ENCODE measurements around the gene YJEFN3.

YJEFN3 gene

GRCh38 chr19:19551853-19552192 is 23.1 kb downstream of the YJEFN3 start:
- no peak for DNase-seq (ENCODE audit: low read depth in 2 of 2)

DNA sequence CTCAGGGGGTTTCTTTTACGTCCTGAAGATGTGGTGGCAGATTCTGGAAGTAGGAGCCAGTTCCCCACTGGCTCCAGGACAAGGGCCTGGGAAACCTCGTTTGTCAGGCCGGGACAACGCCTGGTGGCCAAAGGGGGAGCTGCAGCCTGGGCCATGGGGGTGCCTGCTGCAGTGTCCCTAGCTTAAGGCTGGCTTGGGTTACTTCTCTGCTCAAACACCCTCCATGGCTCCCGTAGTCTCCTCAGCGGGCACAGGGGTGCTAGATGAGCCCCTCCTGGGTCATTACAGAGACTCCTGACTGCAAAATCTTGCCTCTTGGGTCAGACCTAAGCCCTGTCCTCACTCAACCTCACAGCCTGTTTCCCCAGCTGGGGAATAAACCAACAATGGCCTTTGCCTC is 24.1 kb downstream of the YJEFN3 start:
- no peak for DNase-seq (ENCODE audit: low read depth in 2 of 2)

DNA sequence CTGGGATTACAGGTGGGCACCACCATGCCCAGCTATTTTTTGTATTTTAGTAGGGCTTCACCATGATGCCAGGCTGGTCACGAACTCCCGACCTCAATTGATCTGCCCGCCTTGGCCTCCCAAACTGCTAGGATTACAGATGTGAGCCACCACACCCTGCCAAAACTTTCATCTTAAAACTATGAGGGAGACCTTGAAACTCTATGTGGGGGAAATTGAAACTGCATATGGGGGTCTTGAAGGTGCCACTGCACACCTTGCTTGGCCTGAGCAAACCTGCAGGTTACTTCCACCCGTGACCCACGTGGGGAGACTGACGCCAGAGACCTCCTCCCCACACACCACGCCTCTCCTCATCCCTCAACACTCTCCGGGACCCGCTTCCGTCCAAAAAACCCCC is 25.0 kb downstream of the YJEFN3 start:
- DNase-seq (ENCODE audit: low read depth in 2 of 2): no peak

DNA sequence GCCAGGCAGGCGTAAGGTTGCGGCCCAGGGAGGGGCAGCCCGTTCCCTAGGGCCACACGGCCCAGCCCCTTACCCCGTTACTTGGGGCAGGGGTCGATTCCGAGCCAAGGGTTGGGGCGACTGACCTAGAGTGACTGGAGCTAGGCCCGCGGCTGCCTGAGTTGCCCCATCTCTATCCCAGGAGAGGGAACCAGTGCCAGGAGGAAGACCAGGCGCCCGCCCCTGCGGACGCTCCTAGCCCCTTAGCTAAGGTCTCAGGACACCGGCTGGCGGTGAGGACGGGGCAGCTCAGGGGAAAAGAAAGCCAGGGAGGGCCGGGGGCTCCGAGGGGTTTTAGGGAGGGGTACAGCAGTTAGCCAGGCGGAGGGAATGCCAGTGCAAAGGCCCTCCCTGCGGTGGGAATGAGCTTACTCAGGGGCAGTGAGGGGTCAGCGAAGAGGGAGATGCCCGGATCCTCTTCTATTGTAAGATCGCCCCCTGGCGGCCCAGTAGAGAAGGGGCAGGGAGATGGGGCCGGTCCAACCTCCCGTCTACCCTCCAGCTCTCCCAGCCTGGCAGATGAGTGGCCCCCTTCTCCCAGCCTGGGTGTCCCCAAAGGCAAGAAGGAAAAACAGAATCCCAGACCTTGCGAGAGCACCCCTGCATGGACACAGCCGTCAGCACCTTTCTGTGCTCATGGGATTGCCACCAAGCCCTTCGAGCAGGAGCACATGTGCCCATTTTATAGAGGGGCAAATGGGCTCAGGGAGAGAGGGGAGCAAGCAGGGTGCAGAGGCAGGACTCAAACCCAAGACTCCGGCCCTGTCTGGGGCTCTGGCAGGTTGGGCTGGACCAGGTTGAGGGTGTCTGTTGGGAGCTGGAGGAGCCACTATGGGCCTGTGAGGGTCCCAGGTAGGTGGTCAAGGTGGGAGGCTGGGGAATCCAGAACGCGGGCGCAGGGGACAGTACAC is 25.6 kb downstream of the YJEFN3 start:
- peak; percentile 56 to 71 for DNase-seq (ENCODE audit: low read depth in 2 of 2)

DNA sequence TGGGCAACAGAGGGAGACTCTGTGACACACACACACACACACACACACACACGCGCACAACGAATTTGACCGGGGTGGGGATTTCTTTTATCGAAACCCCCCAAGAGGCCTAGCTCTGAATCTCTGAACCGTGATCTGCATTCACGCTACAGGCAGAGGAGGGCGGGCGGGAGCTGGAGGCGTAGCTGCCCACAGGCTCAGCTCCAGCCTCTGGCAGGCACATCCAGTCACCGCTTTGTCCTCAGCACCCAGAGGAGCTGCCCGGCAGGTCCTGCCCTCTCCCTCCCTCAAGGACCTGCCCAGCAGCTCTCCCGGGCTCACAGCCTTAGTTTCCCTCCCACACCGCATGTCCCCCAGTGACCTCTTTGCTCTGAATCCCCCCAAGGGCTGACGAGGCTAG is 29.3 kb downstream of the YJEFN3 start:
- no peak for DNase-seq (ENCODE audit: low read depth in 2 of 2)

DNA sequence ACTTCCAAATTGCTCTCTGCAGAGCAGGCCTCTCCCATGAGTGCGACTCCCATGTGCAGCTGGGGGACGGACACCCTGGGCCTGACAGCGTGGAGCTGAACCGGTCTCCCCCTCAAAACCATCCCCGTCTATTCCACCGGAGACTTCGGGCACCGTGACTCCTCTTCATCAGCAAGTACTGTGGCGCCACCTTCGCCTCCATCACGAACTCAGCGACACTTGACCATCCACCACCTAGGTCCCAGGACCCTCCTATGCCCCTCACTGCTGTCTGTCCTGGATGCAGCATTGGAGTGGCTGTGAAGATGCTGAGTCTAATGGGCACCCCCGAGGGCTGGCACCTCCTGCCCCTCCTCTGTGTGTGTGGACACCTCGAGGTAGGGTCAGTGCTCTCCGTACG is 29.9 kb downstream of the YJEFN3 start:
- no peak for DNase-seq (ENCODE audit: low read depth in 2 of 2)

DNA sequence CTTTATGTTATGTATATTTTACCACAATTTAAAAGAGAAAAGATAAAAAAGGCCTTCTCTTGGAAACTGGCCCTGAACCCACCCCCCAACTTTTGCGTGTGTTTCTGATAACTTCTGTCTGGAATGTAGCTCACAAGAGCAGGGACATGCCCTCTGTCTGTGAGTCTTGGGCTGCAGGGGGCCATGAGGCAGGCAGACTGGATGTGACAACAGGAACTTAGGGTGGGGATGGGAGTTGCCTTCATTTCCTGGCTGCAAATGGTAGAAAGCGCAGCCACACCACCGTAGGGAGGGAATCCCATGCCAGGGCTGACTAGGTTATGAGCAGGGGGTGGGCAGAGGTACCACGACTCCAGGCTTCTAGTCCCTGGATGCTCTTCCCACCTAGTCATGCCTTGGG is 31.2 kb downstream of the YJEFN3 start:
- DNase-seq (ENCODE audit: low read depth in 2 of 2): no peak

- DNase-seq (ENCODE audit: low read depth in 2 of 2): no peak
These were observed 33.4 kb downstream of the YJEFN3 start for GRCh38 chr19:19561946-19562664.

- no peak for DNase-seq (ENCODE audit: low read depth in 2 of 2)
These were observed 34.1 kb downstream of the YJEFN3 start for GRCh38 chr19:19562665-19563347.

- no peak for DNase-seq (ENCODE audit: low read depth in 2 of 2)
These were observed 34.7 kb downstream of the YJEFN3 start for GRCh38 chr19:19563348-19563848.

- DNase-seq (ENCODE audit: low read depth in 2 of 2): no peak
These were observed 37.6 kb downstream of the YJEFN3 start for GRCh38 chr19:19566306-19566705.

GRCh38 chr19:19567391-19567790 is 38.7 kb downstream of the YJEFN3 start:
- no peak for DNase-seq (ENCODE audit: low read depth in 2 of 2)

- DNase-seq (ENCODE audit: low read depth in 2 of 2): no peak
These were observed 40.4 kb downstream of the YJEFN3 start for GRCh38 chr19:19568802-19569756.

DNA sequence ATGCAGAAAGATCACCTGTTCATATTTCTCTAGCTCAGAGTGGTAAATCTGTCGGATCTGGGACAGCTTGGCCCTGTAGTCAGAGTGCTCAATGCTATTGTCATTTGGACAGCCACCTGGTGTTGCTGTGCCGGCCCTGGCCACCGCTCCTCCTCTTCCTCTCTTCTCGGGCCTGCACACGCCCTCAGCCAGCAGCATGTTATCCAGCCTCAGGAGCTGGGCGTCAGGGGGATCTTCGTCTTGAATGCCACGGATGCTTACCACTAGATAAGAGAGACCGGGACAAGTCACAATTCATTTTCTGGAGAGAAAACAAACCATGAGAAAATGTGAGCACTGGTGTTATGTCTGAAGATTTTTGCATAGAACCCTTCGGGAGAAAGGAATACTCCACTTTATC is 41.9 kb downstream of the YJEFN3 start:
- no peak for DNase-seq (ENCODE audit: low read depth in 2 of 2)

GRCh38 chr19:19571071-19571786 is 42.5 kb downstream of the YJEFN3 start:
- no peak for DNase-seq (ENCODE audit: low read depth in 2 of 2)

DNA sequence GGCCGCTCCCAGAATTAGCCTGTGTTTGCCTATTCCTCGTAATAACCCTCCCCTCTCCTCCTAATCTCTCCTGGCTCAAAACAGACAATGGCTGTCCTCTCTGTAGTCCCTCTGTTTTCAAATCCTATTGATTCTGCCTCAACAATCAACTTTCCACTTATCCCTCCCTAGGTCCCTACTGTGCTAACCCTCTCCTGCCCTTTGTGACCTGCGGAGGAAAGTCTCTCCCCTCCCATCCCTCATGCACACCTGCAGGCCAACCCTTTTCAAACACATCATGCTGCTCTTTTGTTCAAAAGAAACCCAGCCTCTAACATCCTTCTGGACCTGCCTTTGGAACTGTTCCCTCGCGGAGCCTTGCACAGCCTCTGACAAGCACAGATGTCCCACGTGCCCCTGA is 46.7 kb downstream of the YJEFN3 start:
- DNase-seq (ENCODE audit: low read depth in 2 of 2): no peak

DNA sequence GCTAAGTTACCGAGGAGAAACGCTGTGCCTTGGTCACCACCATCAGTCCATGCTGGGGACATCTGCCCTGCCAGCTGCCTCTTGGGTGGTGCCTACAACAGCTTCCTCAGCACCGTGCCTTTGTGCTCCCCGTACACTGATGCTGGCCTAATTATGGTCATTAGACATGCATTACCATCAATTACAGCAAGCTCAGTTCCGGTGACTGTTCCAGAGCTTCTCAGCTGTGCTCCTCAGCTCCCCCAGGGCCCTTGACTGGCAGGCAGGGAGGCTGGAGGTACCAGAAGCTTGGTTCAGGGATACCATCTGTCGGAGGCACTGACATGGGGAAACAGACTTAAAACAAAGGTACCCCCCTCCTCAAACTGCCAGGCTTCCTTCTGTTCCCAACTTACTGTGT is 49.5 kb downstream of the YJEFN3 start:
- DNase-seq (ENCODE audit: low read depth in 2 of 2): no peak

DNA sequence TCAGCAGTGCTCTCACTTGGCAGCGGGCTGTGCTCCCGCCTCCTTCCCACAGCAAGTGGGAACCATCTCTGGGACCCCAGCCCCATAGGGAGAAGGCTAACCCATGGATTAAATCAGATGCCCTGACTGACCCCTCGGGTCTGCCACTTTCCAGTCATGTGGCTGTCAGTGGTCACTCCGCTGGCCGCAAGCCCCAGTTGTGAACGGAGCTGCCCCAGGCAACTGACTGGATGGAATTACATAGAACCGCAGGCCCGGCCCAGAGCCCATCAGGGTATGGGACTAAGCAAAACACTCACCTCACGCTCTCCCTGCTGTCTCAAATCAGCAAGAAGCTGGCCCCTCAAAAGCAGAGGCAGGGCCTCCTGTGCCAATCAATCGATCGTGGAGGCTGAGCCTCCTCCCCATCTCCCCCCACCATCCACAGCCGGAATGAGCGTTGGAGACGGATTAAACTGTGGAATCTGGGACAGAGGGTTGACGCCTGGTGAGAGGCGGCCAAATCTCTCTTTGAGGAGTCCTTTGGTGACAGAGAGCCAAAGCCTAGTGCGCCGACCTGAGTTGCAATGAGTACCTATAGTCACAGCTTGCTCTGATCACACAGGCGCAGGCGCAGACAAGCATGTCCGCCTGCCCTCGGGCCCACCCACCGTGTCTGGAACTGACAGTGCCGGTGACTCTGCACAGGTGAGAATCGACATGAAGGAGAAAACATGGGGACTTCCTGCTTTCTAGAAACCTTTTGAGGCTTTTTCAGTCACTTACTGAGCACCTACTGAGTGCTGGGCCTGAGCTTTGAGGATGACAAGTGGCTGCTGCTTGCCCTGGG is 51.0 kb downstream of the YJEFN3 start:
- no peak for DNase-seq (ENCODE audit: low read depth in 2 of 2)

DNA sequence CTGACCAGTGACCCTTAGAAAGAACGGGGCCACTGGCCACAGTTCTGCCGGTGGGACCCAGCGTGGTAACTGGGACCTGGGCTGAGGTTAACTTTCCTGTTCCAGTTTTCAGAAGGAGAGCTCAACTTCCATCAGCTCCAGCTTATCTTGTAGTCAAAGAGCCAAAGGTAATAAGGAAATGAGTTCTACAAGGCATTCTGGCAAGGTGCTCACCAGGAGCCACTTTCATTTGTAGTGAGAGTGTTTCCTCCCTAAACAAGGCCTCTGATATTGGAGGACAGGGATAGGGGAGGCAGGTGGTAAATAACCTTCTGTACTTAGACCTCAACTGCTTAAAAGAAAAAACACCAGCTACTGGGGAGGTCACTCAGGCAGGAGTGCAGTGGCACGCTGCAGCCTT is 51.7 kb downstream of the YJEFN3 start:
- DNase-seq (ENCODE audit: low read depth in 2 of 2): no peak

- no peak for DNase-seq (ENCODE audit: low read depth in 2 of 2)
These were observed 52.7 kb downstream of the YJEFN3 start for GRCh38 chr19:19581391-19581790.
